ENCODE results near the gene CDKL5.

The CDKL5 gene

GRCh38 chrX:18698737-18699650 is 273.6 kb downstream of the CDKL5 start:
- DNase-seq (ENCODE audit: low spot score), result no peak

GRCh38 chrX:18701621-18702361 is 276.4 kb downstream of the CDKL5 start:
- no peak for DNase-seq (ENCODE audit: low spot score)

GRCh38 chrX:18702362-18703195 is 277.2 kb downstream of the CDKL5 start:
- no peak for DNase-seq (ENCODE audit: low spot score)

Measured in activated CD4-positive, alpha-beta T cell treated with anti-CD3 and anti-CD28 coated beads, Interleukin-2, Interleukin-4, amounts not matched to agents 100 ng/mL and 50 ng/mL, durations not matched to agents 16 hours and 8 hours (primary cell).